Left cardiac atrium (tissue), 4 donors: Measurements from ENCODE around the gene RPS27L. TPM values are rescaled to one million over a fixed set of nuclear protein-coding genes. Genes with fewer than 3 reads are reported as not detected.

Experiments
- ATAC-seq, 2 donors: fragments of 200-7000 bp; cut with Tn5 transposase; one replicate each; pipeline ENCODE4 v1.9.1; 2020; ENCODE audit warnings: mild to moderate bottlenecking in 2 of 2, moderate library complexity in 2 of 2
- DNase-seq: peaks from one replicate; pipeline ENCODE4 v3.0.0-alpha.2; 2020
- intact Hi-C, 2 donors: fragments of 100-400 bp; cut with DNase I; formaldehyde crosslinking; loops; one replicate each; pipeline versions ENCODE4 v1.14.1 to v1.15.1; 2022 to 2023
- long read RNA-seq: library from polyadenylated mRNA; unstranded; transcript quantifications from one replicate; pipeline ENCODE4 v2.0.0, GENCODE V29; 2021
- total RNA-seq, 2 donors: library from RNA; stranded (reverse); fragmentation: NEBNext Ultra II Directional; extraction: Animal tissue kit (Norgen Biotek cat#: 25700); gene quantifications; one replicate each; pipeline ENCODE4 v1.2.1, GENCODE V29; 2021
- donor health status: DM: no; HTN: yes; CAD: no.
- donor health status: DM: no; HTN: yes; CAD: no; lungs with severe emphysema.
- donor health status: DM: yes; HTN: yes; CAD: no.
- donor health status: Dilated cardiomyopathy.

RPS27L gene
- total RNA-seq, result 100 to 1,000 TPM; 137 to 159 TPM
- long read RNA-seq, full-length matches to known transcripts, result 4 of 7 reads
- long read RNA-seq, partial matches to known transcripts, result 0 of 7 reads
- long read RNA-seq, other reads (novel, unspliced or antisense), result 3 of 7 reads

DNA sequence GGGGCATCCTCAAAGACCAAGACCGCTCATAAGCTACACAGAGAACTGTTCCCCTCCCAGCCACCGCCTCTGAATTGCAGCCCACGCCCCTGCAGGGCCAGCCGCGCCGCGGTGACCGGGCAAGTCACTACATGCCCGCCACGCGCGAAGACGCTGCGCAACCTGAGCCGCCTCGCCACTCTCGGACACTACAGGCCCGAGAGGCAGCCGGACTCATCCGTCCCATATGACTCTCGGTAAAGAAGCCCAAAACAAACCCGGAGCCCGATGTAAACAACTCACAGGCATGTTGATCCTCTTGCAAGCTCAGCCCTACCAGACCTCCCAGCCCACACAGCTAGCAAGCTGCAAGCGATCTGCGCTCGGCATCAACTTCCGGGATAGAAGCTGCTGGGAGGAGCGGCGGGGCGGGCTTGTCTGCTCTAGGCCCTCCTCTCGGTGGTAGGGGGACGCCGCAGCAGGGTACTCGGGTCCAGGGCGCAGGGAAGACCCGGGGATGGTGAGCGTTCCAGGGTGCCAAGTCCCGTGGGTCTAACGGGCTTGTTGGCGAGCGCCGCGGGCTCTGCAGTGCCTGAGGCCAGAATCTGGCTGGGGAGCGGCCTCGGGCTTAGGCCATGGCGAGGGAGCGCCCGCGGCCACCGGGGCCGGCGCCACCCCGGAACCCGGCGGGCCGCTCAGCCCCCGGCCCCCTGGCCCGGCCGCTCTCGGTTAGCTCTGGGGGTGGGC lies at the start of gene RPS27L:
TSS of gene RPS27L (minus strand) at position 360 of the 726 bp plus-strand sequence. CDS start at position 288, 72 bp downstream.
- intact Hi-C loops, result loop anchor here in 1 of 2 donors (5.0 kb wide), 1 partner anchor 120 kb away; the partner anchor contains the start of gene APH1B
- peak; percentile 97 to 99 for ATAC-seq
- DNase-seq, result peak; percentile 94

DNA sequence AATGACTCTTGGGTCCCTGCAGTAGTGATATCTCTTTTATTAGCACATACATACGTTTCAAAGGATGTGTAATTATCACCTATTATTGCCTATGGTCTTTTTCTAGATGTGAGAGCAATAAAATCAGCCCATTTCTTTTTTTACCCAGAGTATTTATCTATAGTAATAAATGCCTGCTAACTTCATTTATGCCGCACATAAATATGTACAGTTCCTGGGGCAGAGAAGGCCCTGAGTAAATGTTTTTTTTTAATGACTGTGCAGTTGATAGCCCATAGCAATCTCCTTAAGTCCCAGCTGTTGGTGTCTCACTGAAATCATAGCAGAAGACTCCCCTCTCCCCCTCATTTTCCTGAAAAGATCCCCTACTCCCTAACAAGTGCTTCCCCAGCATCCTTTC lies 48.8 kb upstream of the RPS27L start:
- ATAC-seq (no peak), DNase-seq (no peak)
- intact Hi-C loops, result no loop called here

DNA sequence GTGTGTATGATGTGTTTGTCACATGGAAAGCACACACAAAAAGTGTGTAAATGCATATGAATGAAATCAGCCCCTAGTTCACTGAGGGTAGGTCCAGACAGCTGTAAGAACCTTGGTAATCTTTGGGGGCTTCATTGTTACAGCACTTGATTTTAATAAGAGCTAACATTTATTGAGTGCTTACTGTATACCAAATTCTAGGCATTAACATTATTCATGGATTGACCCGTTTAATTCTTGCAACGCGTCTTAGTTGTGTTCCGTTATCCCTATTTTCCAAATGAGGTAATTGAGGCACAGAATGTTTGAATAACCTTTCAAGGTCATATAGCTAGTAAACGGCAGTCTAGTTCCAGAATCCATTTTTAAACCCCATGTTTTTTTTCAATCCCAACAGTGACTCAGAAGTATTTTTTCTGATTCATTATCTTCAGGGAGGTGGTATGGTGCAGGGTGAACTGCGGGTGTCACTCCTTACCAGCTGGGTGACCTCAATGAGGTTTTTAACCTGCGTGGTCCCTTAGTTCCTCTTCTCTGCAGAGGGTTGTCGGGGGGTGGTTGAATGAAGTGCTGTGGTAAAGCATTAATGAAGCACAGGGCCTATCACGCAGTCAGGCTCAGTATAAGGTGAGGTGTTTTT lies 46.3 kb upstream of the RPS27L start:
- ATAC-seq (no peak), DNase-seq (no peak)
- intact Hi-C loops, result no loop called here

DNA sequence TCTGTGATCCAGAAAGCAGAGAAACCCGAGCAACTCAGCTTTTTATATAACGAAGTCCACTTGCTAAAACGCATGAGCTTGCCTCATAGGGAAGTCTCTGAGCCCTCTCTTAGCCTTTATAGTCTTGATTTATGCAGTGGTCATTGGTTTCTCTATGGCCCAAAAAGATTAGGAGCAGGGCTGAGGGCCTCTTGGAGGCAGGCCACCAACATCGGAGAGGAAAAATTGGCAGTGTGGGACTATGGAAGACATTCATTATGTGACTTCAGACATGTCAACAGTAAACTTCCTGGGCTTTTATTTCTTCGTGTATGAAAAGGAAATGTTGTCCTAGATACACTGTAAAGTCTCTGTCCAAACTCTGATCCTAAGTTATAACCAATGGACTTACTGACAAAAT lies 45.6 kb upstream of the RPS27L start:
- intact Hi-C loops, result no loop called here
- DNase-seq, result no peak
- ATAC-seq, result no peak

DNA sequence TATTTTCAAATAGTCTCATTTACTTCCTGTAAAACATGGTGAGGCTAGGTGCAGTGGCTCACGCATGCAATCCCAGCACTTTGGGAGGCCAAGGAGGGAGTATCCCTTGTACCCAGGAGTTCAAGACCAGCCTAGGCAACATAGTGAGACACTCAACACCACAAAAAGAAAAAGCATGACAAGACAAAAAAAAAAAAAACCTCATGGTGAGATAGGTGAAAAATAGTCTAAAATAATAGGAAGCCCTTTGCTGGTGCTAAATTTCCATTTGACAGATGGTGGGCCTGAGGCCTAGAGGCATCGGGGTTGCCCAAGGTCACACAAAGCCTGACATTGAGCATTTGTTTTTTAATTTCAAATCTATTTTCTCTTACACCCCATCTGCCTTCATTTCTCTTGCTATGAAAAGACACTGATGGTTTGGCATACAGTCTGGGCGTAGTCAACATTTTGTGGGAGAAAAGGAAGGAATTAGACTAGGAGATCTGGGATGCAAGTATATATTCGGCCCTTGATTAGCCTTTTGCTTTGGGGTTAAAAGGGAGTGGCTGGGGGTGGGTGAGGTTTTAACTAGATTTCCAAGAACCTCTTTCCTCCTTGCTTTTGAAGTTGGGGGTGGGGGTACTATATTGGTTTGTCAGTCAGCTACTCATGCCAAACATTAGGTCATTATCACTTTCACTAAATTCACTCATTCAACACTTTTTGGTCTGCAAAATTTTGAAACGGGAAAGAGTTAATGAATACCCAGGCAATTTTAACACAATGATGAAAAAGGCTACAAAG lies 43.4 kb upstream of the RPS27L start:
- no peak for ATAC-seq
- intact Hi-C loops, result no loop called here

DNA sequence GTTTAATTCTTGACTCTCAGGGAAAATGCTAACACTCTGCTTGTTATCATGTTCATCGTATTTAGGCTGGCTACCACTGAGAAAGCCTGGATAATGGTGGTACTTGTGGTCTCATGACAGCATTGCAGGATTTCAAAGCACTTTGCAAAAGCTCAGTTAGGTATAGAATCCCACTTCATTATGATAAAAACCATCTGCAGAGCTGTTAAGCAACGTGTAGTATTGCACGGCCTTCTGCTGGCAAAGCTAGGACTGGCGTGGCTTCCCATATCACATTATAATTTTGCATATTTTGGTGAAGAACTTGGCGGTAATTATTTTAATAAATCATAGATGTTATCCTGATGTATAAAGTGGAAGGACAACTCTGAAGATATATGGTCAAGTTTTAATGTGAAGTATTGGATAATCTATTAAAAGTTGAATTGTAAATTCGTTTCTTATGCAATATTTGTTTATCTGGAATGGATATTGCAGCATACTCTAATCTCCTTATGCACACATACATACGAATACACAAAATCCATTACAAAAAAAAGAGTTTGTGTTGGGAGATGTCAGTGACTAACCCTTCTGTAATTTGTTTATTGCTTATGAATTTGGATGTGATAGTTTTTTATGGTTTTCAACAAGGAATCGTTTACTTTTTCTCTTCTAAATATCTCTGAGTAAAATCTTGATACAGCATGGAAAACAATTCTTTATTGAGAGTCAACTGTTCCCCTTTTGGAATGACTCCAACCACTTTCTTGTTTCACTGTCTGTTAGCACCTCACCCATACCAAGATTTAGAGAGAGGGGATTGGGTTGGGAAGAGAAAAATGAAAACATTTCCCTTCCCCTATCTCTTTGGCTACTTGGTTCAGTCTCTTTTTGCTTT lies 41.3 kb upstream of the RPS27L start:
- no peak for ATAC-seq
- DNase-seq, result no peak
- intact Hi-C loops, result loop anchor here in 1 of 2 donors (10.0 kb wide), 1 partner anchor 76 kb away; the partner anchor contains the start of gene APH1B

More for the DNA sequence above, 43.4 kb upstream of the RPS27L start:
- DNase-seq, result no peak

DNA sequence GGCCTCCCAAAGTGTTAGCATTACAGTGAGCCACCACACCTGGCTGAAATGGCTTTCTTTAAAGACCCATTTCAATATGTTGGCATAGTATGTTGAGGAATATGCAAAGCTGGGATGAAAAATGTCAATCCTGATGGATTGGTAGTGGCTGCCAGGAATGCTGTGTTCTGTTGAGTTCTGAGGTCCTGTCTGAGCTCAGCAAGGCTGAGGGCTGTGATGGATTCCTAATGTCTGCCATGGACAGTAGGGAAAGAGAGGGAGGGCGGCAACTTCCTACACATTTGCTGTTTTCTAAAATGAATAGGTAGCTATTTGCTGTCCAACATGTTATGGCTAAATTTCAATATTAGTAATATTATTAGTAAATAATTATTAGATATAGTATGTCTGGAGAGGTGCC lies 40.3 kb upstream of the RPS27L start:
- no peak for DNase-seq
- intact Hi-C loops, result loop anchor here in 1 of 2 donors (10.0 kb wide), 1 partner anchor 77 kb away; the partner anchor contains the start of gene APH1B

DNA sequence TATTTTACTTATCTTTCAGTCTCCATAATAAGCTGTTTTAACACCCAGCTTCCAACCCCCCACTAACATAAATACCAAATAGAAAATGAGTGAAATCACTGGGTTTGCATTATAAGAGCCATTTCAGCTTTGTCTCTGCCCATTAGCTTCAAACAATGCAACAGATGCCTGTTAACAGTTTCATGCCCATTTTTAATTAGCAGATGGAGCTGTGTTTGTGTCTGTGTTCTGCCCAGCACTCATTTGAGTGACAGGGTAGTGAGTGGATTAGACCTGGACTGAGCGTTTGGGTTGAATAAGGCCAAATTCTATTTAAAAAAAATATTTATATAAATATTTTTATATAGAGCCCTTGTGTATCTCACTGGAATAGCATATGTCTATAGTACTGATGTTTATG lies 39.6 kb upstream of the RPS27L start:
- DNase-seq (no peak), ATAC-seq (no peak)
- intact Hi-C loops, result loop anchor here in 1 of 2 donors (10.0 kb wide), 1 partner anchor 78 kb away; the partner anchor contains the start of gene APH1B

More for the DNA sequence above, 40.3 kb upstream of the RPS27L start:
- no peak for ATAC-seq

DNA sequence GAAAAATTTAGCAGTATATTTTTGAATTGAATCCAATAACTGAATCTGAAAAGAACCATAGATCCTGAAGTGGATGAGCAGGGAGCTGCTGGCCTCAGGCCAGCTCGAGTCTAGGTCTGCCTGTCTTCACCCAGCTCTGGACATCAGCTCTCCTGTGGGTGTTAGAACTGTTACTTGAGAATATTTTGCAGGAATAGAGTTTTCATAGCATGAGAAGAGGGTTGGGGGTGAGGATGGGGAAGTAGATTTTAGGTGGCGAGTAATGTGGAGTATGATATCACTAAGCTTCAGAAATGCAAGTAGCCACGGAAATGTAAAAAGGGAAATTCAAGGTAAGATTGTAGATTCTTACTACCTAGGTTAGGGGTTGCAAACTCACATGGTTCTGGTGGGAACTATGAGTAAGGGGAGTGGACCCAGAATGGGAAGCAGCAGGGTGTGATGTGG lies 38.3 kb upstream of the RPS27L start:
- DNase-seq (no peak), ATAC-seq (no peak)
- intact Hi-C loops, result loop anchor here in 1 of 2 donors (10.0 kb wide), 1 partner anchor 79 kb away; the partner anchor contains the start of gene APH1B

DNA sequence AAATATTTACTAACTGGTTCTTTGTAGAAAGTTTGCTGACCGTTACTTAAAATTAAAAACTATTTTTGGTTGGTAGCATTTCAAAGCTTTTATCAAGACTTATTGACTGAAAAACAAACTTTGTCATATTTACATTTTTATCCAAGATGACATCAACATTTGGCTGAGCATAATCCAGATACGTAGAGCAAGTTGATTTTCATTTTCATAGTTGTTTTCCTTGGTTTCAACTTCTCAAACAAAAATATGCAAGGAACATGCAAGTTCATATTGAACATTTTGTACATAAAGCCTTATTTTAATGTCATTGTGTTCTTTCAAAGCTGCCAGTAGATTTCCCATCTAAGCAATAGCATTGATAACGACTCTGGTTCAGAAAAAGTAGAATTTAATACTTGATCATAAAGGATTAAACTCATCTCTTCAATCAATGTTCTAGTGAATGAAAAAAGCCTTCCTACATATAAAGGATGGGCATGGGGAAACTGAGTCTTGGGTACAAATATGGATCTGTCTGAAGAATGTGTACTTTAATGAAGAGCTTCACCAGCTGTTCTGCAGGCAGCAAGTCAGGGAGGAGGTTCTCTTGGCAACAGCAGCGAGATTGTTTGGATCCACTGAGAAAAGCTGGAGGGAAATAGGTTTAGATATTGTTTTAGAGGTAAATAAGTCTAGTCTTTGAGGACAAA lies 37.7 kb upstream of the RPS27L start:
- DNase-seq, result no peak
- intact Hi-C loops, result loop anchor here in 1 of 2 donors (10.0 kb wide), 1 partner anchor 80 kb away; the partner anchor contains the start of gene APH1B
- ATAC-seq, result no peak

DNA sequence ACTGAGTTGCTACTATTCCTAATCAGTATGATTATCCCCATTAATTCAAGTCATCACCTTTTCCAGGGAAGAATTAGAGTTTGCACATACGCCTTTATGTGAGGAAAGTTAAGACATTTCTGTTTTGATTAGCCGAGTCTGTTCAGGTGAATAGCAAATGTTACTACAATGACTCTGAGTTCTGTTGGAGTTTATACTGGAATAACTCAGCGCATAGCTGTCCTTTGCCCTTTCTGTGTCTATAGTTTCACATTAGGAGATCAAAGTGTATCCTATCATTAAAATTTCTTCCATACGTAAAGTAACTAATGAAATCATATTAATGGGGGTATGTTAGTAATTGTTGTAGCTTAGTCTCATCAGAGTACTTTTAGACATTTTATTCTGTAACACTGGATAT lies 37.0 kb upstream of the RPS27L start:
- ATAC-seq, result no peak

DNA sequence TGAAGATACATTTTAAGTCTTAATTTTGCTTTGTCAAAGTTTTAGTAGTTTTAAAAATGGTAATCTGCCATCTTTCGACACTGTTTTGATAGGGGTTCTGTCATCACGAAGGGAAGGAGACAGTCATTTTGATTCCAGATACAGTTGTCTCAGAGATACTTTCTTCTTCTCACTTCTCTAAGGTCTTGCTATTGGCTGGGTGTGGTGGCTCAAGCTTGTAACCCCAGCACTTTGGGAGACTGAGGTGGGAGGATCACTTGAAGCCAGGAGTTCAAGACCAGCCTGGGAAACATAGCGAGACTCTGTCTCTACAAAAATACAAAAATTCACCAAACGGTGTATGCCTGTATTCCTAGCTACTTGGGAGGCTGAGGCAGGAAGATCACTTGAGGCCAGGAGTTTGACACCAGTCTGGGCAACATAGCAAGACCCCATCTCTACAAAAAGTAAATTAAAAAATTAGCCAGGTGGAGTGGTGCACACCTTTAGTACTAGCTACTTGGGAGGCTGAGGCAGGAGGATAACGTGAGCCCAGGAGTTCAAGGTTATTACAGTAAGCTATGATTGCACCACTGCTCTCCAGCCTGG lies 35.4 kb upstream of the RPS27L start:
- no peak for ATAC-seq
- intact Hi-C loops, result loop anchor here in 1 of 2 donors (10.0 kb wide), 1 partner anchor 82 kb away; the partner anchor contains the start of gene APH1B
- no peak for DNase-seq

More for the DNA sequence above, 37.0 kb upstream of the RPS27L start:
- intact Hi-C loops, result loop anchor here in 1 of 2 donors (10.0 kb wide), 1 partner anchor 80 kb away; the partner anchor contains the start of gene APH1B
- no peak for DNase-seq

DNA sequence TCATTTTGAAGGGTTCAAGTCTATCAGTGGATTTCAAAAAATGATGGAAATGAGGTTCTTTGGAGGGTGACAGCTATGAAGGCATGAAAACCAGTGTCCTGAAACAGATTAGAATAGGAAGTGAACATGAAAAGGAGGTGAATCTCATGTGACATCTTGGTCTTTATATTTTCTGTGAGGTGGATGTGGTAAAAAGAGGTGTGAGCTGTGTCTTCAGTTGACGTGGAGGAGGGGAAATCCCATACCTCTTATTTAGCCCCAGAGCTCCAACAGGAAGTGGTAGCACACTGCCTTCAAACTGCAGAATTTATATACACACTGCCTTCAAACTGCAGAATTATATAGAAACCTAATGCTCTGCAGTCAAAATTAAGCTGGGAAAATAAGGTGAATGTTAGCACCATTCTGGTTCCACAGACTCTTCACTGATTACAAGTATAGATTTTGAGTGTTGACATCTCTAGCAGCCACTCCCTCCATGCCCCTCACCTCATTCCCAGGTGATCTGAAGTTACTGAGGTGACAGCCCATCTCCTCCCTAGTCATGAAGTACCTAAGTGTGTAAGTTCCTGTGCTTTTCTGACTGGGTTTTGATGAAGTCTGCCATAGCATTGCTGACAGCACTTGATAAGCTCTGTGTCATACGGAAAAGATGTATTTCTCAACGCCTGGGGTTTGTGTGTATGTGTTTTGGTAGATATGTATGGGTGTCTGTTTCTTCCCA lies 34.8 kb upstream of the RPS27L start:
- intact Hi-C loops, result loop anchor here in 1 of 2 donors (10.0 kb wide), 1 partner anchor 83 kb away; the partner anchor contains the start of gene APH1B
- no peak for DNase-seq
- no peak for ATAC-seq

DNA sequence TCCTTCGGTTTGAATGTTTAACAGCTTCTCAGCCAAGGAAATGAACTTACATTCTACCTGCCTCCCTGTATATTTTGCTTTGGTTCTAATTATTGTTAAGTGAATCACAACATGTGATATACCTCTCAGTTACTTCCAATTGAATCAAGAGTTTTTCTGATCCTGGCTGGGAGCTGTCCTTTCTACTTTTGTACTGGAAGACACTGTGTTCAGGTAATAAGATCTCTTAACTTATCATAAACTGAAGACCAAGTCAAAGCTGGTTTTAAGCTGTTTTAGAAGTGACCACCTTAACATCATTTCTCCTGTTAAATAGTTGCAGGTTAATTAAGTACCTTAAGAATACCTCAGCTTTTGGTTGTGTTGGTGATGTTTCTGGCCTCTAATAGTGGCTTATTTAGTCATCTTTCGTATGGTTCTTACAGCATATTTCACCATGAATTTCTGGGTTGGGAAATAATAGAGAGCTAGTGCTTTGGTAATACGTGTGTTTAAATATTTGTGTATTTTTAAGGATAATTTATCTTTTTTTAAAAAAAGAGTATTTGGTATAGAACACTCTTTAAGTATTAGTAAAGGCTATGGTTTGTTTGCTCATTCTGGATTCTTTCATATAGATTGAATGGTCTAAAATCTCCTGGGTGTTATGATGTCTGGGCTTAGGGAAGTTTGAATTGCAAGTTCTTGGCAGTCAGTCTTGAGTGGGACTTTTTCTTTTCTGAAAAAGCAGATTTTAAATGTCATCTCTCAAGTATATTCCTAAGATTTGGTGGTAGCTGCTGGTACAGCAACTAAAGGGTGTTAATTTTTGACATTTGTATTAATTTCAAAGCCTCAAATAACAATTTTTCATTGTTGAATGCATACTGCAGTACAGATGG lies 33.7 kb upstream of the RPS27L start:
- intact Hi-C loops, result loop anchor here in 1 of 2 donors (10.0 kb wide), 1 partner anchor 84 kb away; the partner anchor contains the start of gene APH1B
- no peak for DNase-seq
- ATAC-seq, result no peak
